Measurements from ENCODE around the gene SPEG. TPM values are rescaled to one million over a fixed set of nuclear protein-coding genes. Genes with fewer than 3 reads are reported as not detected.

The SPEG gene
- total and polyA plus RNA-seq, 10 donors = 0.74 to 8.2 (median 3.7) TPM

- intact Hi-C loops (cut with DNase I; ENCODE audit: low total_unique reads) = no loop called here
- Histone ChIP-seq H3K27ac (no peak overlapping the region), H3K36me3 (no peaks in the 10 kb centered on the region), H3K27me3 (replicated peaks in 1 of 7) (peaks cover 0 to 26% (median 0%) of the 10 kb centered on the region in 7 donors), H3K9me3 (no peaks in the 10 kb centered on the region), H3K4me1 (peaks cover 0 to 4% (median 0%) of the 10 kb centered on the region in 6 donors), H3K4me3 (no peak overlapping the region)
- 25 to 62% (median 33%) methylated on average over 2 to 11 of the region's 11 CpGs for WGBS, 5 donors
- no peak for DNase-seq
- TF ChIP-seq, protein P1, sequence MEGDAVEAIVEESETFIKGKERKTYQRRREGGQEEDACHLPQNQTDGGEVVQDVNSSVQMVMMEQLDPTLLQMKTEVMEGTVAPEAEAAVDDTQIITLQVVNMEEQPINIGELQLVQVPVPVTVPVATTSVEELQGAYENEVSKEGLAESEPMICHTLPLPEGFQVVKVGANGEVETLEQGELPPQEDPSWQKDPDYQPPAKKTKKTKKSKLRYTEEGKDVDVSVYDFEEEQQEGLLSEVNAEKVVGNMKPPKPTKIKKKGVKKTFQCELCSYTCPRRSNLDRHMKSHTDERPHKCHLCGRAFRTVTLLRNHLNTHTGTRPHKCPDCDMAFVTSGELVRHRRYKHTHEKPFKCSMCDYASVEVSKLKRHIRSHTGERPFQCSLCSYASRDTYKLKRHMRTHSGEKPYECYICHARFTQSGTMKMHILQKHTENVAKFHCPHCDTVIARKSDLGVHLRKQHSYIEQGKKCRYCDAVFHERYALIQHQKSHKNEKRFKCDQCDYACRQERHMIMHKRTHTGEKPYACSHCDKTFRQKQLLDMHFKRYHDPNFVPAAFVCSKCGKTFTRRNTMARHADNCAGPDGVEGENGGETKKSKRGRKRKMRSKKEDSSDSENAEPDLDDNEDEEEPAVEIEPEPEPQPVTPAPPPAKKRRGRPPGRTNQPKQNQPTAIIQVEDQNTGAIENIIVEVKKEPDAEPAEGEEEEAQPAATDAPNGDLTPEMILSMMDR (IDR thresholded peaks at IDR 0.05 in 8 of 11, conservative IDR thresholded peaks at IDR 0.05 in 3 of 11) = no peak
- TF ChIP-seq POLR2A (IDR thresholded peaks at IDR 0.05) (no peak), POLR2AphosphoS5 (IDR thresholded peaks at IDR 0.05) (no peak)
Measured at GRCh38 chr2:219461047-219461514, 26.4 kb downstream of the SPEG start.

DNA sequence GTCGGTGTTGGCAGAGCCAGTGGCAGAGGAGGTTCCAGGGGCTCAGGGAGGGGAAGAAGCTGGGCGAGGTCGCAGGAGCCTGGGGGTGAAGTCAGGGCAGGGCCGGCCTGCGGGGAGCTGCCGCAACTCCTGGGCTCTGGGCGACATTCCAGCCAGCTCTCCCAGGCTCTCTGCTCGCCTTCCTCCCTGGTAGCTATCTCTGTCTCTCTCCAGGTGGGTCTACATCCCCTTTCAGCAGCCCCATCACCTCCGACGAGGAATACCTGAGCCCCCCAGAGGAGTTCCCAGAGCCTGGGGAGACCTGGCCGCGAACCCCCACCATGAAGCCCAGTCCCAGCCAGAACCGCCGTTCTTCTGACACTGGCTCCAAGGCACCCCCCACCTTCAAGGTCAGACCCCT lies 27.0 kb downstream of the SPEG start:
- TF ChIP-seq POLR2AphosphoS5 (IDR thresholded peaks at IDR 0.05) (no peak), POLR2A (IDR thresholded peaks at IDR 0.05) (no peak)
- TF ChIP-seq, protein P1 (IDR thresholded peaks at IDR 0.05 in 8 of 11, conservative IDR thresholded peaks at IDR 0.05 in 3 of 11) = no peak
- Histone ChIP-seq H3K4me1 (peaks cover 0 to 4% (median 0%) of the 10 kb centered on the region in 6 donors), H3K36me3 (no peaks in the 10 kb centered on the region), H3K27me3 (replicated peaks in 1 of 7) (peaks cover 0 to 26% (median 0%) of the 10 kb centered on the region in 7 donors), H3K9me3 (no peaks in the 10 kb centered on the region), H3K27ac (no peak overlapping the region), H3K4me3 (no peak overlapping the region)
- intact Hi-C loops (cut with DNase I; ENCODE audit: low total_unique reads) = no loop called here
- no peak for DNase-seq
- WGBS, 5 donors = 78 to 96% (median 89%) methylated on average over 13 to 14 of the region's 14 CpGs

GRCh38 chr2:219462349-219462748 lies 27.7 kb downstream of the SPEG start:
- DNase-seq = no peak
- Histone ChIP-seq H3K4me1 (peaks cover 0 to 4% (median 0%) of the 10 kb centered on the region in 6 donors), H3K27me3 (replicated peaks in 1 of 7) (peaks cover 0 to 26% (median 0%) of the 10 kb centered on the region in 7 donors), H3K4me3 (no peak overlapping the region), H3K9me3 (no peaks in the 10 kb centered on the region), H3K27ac (no peak overlapping the region), H3K36me3 (no peaks in the 10 kb centered on the region)
- 81 to 97% (median 90%) methylated on average over 8 to 9 of the region's 9 CpGs for WGBS, 5 donors
- no peak for TF ChIP-seq POLR2A (IDR thresholded peaks at IDR 0.05)
- TF ChIP-seq, protein P1 (IDR thresholded peaks at IDR 0.05 in 8 of 11, conservative IDR thresholded peaks at IDR 0.05 in 3 of 11) = no peak
- no peak for TF ChIP-seq POLR2AphosphoS5 (IDR thresholded peaks at IDR 0.05)
- intact Hi-C loops (cut with DNase I; ENCODE audit: low total_unique reads) = no loop called here

GRCh38 chr2:219464286-219465032 lies 29.8 kb downstream of the SPEG start:
- WGBS, 5 donors = 83 to 94% (median 87%) methylated on average over 21 of the region's 21 CpGs
- DNase-seq = no peak
- Histone ChIP-seq H3K27ac (no peak overlapping the region), H3K27me3 (replicated peaks in 1 of 7) (peaks cover 0 to 24% (median 0%) of the 10 kb centered on the region in 7 donors), H3K4me1 (peaks cover 0 to 3% (median 0%) of the 10 kb centered on the region in 6 donors), H3K4me3 (no peak overlapping the region), H3K36me3 (no peaks in the 10 kb centered on the region), H3K9me3 (no peaks in the 10 kb centered on the region)
- intact Hi-C loops (cut with DNase I; ENCODE audit: low total_unique reads) = no loop called here
- TF ChIP-seq, protein P1 (IDR thresholded peaks at IDR 0.05 in 8 of 11, conservative IDR thresholded peaks at IDR 0.05 in 3 of 11) = no peak
- TF ChIP-seq POLR2A (IDR thresholded peaks at IDR 0.05) = no peak
- no peak for TF ChIP-seq POLR2AphosphoS5 (IDR thresholded peaks at IDR 0.05)
